HuH-7.5 (cell line): ENCODE data around the gene CHPF.

Source experiments
- DNase-seq: peaks from one replicate; pipeline ENCODE4 v3.0.0; 2011; ENCODE audit warnings: low spot score

Gene CHPF

GRCh38 chr2:219512524-219513216 lies 30.9 kb downstream of the CHPF start:
- DNase-seq: no peak

- no peak for DNase-seq
These were observed 31.9 kb downstream of the CHPF start for GRCh38 chr2:219511547-219512325.

- DNase-seq: no peak
These were observed 33.0 kb downstream of the CHPF start for GRCh38 chr2:219510512-219511135.

GRCh38 chr2:219509780-219510511 lies 33.7 kb downstream of the CHPF start:
- peak; percentile 89 for DNase-seq

GRCh38 chr2:219508971-219509779 lies 34.4 kb downstream of the CHPF start:
- no peak for DNase-seq

GRCh38 chr2:219508444-219508734 lies 35.2 kb downstream of the CHPF start:
- no peak for DNase-seq

- no peak for DNase-seq
These were observed 35.8 kb downstream of the CHPF start for GRCh38 chr2:219507581-219508443.

- no peak for DNase-seq
These were observed 36.6 kb downstream of the CHPF start for GRCh38 chr2:219506802-219507526.

GRCh38 chr2:219506153-219506801 lies 37.3 kb downstream of the CHPF start:
- DNase-seq: no peak

GRCh38 chr2:219505585-219505984 lies 38.0 kb downstream of the CHPF start:
- no peak for DNase-seq

GRCh38 chr2:219502618-219503017 lies 41.0 kb downstream of the CHPF start:
- DNase-seq: no peak

- no peak for DNase-seq
These were observed 41.8 kb downstream of the CHPF start for GRCh38 chr2:219501849-219502248.

GRCh38 chr2:219500135-219500534 lies 43.5 kb downstream of the CHPF start:
- no peak for DNase-seq

GRCh38 chr2:219499555-219499954 lies 44.1 kb downstream of the CHPF start:
- DNase-seq: no peak

- DNase-seq: no peak
These were observed 44.6 kb downstream of the CHPF start for GRCh38 chr2:219499058-219499307.

- DNase-seq: peak; percentile 99
These were observed 45.1 kb downstream of the CHPF start, which contains the start of gene GMPPA for GRCh38 chr2:219498280-219499057. Gene GMPPA, plus strand, starts transcription at chr2:219498891. Its CDS starts 1,085 bp downstream, at chr2:219499976.

- peak; percentile 97 for DNase-seq
These were observed 45.9 kb downstream of the CHPF start for GRCh38 chr2:219497495-219498279.

- DNase-seq: no peak
These were observed 46.6 kb downstream of the CHPF start for GRCh38 chr2:219496825-219497494.
